Epithelial cell of proximal tubule (primary cell): ENCODE results near the gene IZUMO1. TPM values are rescaled to one million over a fixed set of nuclear protein-coding genes. Genes with fewer than 3 reads are reported as not detected.
"Not testable (repeated sequence)": the region's sequence is repeated elsewhere in the genome, so short reads cannot be mapped to it uniquely, and the experiment has no call there.

Experiments
- DNase-seq: peaks from one replicate; pipeline ENCODE4 v3.0.0-alpha.2; 2011; ENCODE audit warnings: low read depth
- H3K4me3 ChIP-seq: 2 replicates; pipeline ENCODE4 v1.5.1; 2011; ENCODE audit warnings: low read depth, mild to moderate bottlenecking, low read length
- CTCF ChIP-seq: conservative IDR thresholded peaks from 2 replicates; pipeline ENCODE4 v1.5.1; 2012; ENCODE audit warnings: low read depth, mild to moderate bottlenecking, low read length
- total RNA-seq: library from RNA; depleted of rRNA; stranded (reverse); fragments of >200 nt; gene quantifications from 2 replicates; pipeline ENCODE4 v1.2.3, GENCODE V29; 2015

IZUMO1 gene
- total RNA-seq, 1 donor from 2014 or later = not detected

- no peak for DNase-seq
- no peak for TF ChIP-seq CTCF
- peak within 1 kb of the TSS; percentile 43 for H3K4me3 ChIP-seq
Measured at GRCh38 chr19:48695743-48696352, 50.9 kb downstream of the IZUMO1 start, which contains the start of gene FUT2. TSS of gene FUT2 (plus strand) at chr19:48695971. CDS start at chr19:48702957, 6,986 bp downstream.

- DNase-seq, H3K4me3 ChIP-seq: not testable (repeated sequence)
Measured at GRCh38 chr19:48693629-48694028, 53.1 kb downstream of the IZUMO1 start.

Other genes starting within 250 kb of the IZUMO1 start
- gene LMTK3, start 235.1 kb downstream of the IZUMO1 start, total RNA-seq = 1.5 and 4.2 TPM in 2 replicates
- gene SULT2B1, start 194.7 kb downstream of the IZUMO1 start, total RNA-seq = 0.29 TPM in 1 of 2 replicates, not detected in the other
- not detected in 2 replicates for gene SPACA4, start 140.2 kb downstream of the IZUMO1 start, total RNA-seq
- 0.14 and 0.40 TPM in 2 replicates for gene FAM83E, start 131.8 kb downstream of the IZUMO1 start, total RNA-seq
- 2,819 and 2,927 TPM in 2 replicates for gene RPL18, start 127.7 kb downstream of the IZUMO1 start, total RNA-seq
- gene SPHK2, start 127.4 kb downstream of the IZUMO1 start, total RNA-seq = 13.0 and 14.5 TPM in 2 replicates
- 1.3 and 5.9 TPM in 2 replicates for gene DBP, start 109.5 kb downstream of the IZUMO1 start, total RNA-seq
- 0.22 and 6.6 TPM in 2 replicates for gene CA11, start 100.7 kb downstream of the IZUMO1 start, total RNA-seq
- gene NTN5, start 73.9 kb downstream of the IZUMO1 start, total RNA-seq = not detected in 2 replicates
- 0.52 and 0.58 TPM in 2 replicates for gene FUT2, start 50.9 kb downstream of the IZUMO1 start, total RNA-seq
- 0.72 and 1.5 TPM in 2 replicates for gene MAMSTR, start 27.2 kb downstream of the IZUMO1 start, total RNA-seq
- gene RASIP1, start 6.3 kb downstream of the IZUMO1 start, total RNA-seq = 3.5 and 6.9 TPM in 2 replicates
- gene FUT1, start 5.7 kb upstream of the IZUMO1 start, total RNA-seq = 2.9 and 3.0 TPM in 2 replicates
- gene FGF21, start 8.6 kb upstream of the IZUMO1 start, total RNA-seq = not detected in 2 replicates
- gene BCAT2, start 64.1 kb upstream of the IZUMO1 start, total RNA-seq = 45.5 and 60.7 TPM in 2 replicates
- 2.2 and 2.8 TPM in 2 replicates for gene HSD17B14, start 89.6 kb upstream of the IZUMO1 start, total RNA-seq
- gene PLEKHA4, start 121.7 kb upstream of the IZUMO1 start, total RNA-seq = 1.8 and 5.0 TPM in 2 replicates
- gene PPP1R15A, start 125.5 kb upstream of the IZUMO1 start, total RNA-seq = 23.9 and 32.2 TPM in 2 replicates
- gene TULP2, start 151.8 kb upstream of the IZUMO1 start, total RNA-seq = not detected in 2 replicates
- 142 and 250 TPM in 2 replicates for gene NUCB1, start 153.4 kb upstream of the IZUMO1 start, total RNA-seq
- 0.07 and 0.35 TPM in 2 replicates for gene DHDH, start 186.8 kb upstream of the IZUMO1 start, total RNA-seq
- gene BAX, start 208.0 kb upstream of the IZUMO1 start, total RNA-seq = 173 and 179 TPM in 2 replicates
- 1,293 and 2,420 TPM in 2 replicates for gene FTL, start 218.4 kb upstream of the IZUMO1 start, total RNA-seq
- 42.2 and 42.4 TPM in 2 replicates for gene GYS1, start 246.4 kb upstream of the IZUMO1 start, total RNA-seq
- gene RUVBL2, start 247.0 kb upstream of the IZUMO1 start, total RNA-seq = 212 and 389 TPM in 2 replicates